ENCODE results near the gene NDUFB10. TPM values are rescaled to one million over a fixed set of nuclear protein-coding genes. Genes with fewer than 3 reads are reported as not detected.
A peak's percentile ranks its signal among the peaks of the same experiment; 100 is the strongest.

Gene NDUFB10
- polyA plus RNA-seq, 1 donor from 2014 or later, result 217 TPM

- Histone ChIP-seq H3K27me3 (ENCODE audit: insufficient read depth, low read depth, low read length) (peaks cover 21% of the 10 kb centered on the region), H3F3A (ENCODE audit: insufficient read depth, low read length, poor library complexity, severe bottlenecking) (no peaks in the 10 kb centered on the region), H3K9me3 (ENCODE audit: low read length) (no peaks in the 10 kb centered on the region), H3K9ac (ENCODE audit: low read length) (no peak overlapping the region), H3K4me3 (ENCODE audit: low read length) (peak overlapping the region; percentile 31), H3K4me2 (ENCODE audit: low read length) (no peak overlapping the region), H3K79me2 (replicated peaks; ENCODE audit: insufficient read depth, low read length) (no peaks in the 10 kb centered on the region), H2AFZ (ENCODE audit: low read depth, low read length) (no peak overlapping the region), H3K27ac (ENCODE audit: low read length) (no peak overlapping the region), H3K9me2 (ENCODE audit: insufficient read depth, low read length) (no peaks in the 10 kb centered on the region), H3K36me3 (ENCODE audit: insufficient read depth, low read length) (no peaks in the 10 kb centered on the region), H4K20me1 (ENCODE audit: insufficient read depth) (no peaks in the 10 kb centered on the region)
- no peak for TF ChIP-seq POLR2AphosphoS5 (IDR thresholded peaks at IDR 0.05)
- TF ChIP-seq, protein P1, sequence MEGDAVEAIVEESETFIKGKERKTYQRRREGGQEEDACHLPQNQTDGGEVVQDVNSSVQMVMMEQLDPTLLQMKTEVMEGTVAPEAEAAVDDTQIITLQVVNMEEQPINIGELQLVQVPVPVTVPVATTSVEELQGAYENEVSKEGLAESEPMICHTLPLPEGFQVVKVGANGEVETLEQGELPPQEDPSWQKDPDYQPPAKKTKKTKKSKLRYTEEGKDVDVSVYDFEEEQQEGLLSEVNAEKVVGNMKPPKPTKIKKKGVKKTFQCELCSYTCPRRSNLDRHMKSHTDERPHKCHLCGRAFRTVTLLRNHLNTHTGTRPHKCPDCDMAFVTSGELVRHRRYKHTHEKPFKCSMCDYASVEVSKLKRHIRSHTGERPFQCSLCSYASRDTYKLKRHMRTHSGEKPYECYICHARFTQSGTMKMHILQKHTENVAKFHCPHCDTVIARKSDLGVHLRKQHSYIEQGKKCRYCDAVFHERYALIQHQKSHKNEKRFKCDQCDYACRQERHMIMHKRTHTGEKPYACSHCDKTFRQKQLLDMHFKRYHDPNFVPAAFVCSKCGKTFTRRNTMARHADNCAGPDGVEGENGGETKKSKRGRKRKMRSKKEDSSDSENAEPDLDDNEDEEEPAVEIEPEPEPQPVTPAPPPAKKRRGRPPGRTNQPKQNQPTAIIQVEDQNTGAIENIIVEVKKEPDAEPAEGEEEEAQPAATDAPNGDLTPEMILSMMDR (IDR thresholded peaks at IDR 0.05; ENCODE audit: poor library complexity, severe bottlenecking), result no peak
- TF ChIP-seq, protein P2, sequence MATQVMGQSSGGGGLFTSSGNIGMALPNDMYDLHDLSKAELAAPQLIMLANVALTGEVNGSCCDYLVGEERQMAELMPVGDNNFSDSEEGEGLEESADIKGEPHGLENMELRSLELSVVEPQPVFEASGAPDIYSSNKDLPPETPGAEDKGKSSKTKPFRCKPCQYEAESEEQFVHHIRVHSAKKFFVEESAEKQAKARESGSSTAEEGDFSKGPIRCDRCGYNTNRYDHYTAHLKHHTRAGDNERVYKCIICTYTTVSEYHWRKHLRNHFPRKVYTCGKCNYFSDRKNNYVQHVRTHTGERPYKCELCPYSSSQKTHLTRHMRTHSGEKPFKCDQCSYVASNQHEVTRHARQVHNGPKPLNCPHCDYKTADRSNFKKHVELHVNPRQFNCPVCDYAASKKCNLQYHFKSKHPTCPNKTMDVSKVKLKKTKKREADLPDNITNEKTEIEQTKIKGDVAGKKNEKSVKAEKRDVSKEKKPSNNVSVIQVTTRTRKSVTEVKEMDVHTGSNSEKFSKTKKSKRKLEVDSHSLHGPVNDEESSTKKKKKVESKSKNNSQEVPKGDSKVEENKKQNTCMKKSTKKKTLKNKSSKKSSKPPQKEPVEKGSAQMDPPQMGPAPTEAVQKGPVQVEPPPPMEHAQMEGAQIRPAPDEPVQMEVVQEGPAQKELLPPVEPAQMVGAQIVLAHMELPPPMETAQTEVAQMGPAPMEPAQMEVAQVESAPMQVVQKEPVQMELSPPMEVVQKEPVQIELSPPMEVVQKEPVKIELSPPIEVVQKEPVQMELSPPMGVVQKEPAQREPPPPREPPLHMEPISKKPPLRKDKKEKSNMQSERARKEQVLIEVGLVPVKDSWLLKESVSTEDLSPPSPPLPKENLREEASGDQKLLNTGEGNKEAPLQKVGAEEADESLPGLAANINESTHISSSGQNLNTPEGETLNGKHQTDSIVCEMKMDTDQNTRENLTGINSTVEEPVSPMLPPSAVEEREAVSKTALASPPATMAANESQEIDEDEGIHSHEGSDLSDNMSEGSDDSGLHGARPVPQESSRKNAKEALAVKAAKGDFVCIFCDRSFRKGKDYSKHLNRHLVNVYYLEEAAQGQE (IDR thresholded peaks at IDR 0.05; ENCODE audit: borderline replicate concordance), result no peak
- no peak for TF ChIP-seq EZH2 (IDR thresholded peaks at IDR 0.05; ENCODE audit: borderline replicate concordance, insufficient read depth, low read length, poor library complexity, severe bottlenecking)
- TF ChIP-seq RAD21 (conservative IDR thresholded peaks at IDR 0.05), result no peak
- TF ChIP-seq MXI1 (conservative IDR thresholded peaks at IDR 0.05; ENCODE audit: poor library complexity, severe bottlenecking), result no peak
- TF ChIP-seq SMC3 (conservative IDR thresholded peaks at IDR 0.05; ENCODE audit: poor library complexity), result no peak
- TF ChIP-seq TAF1 (IDR thresholded peaks at IDR 0.05; ENCODE audit: low read depth), result no peak
- no peak for TF ChIP-seq EP300 (conservative IDR thresholded peaks at IDR 0.05; ENCODE audit: poor library complexity, severe bottlenecking)
These were observed 33.5 kb downstream of the NDUFB10 start for GRCh38 chr16:1992704-1993317.

GRCh38 chr16:1993731-1994131 is 34.4 kb downstream of the NDUFB10 start:
- TF ChIP-seq EP300 (conservative IDR thresholded peaks at IDR 0.05; ENCODE audit: poor library complexity, severe bottlenecking), result no peak
- TF ChIP-seq TAF1 (IDR thresholded peaks at IDR 0.05; ENCODE audit: low read depth), result no peak
- TF ChIP-seq, protein P2 (IDR thresholded peaks at IDR 0.05; ENCODE audit: borderline replicate concordance), result no peak
- TF ChIP-seq EZH2 (IDR thresholded peaks at IDR 0.05; ENCODE audit: borderline replicate concordance, insufficient read depth, low read length, poor library complexity, severe bottlenecking), result no peak
- TF ChIP-seq POLR2AphosphoS5 (IDR thresholded peaks at IDR 0.05), result no peak
- TF ChIP-seq SMC3 (conservative IDR thresholded peaks at IDR 0.05; ENCODE audit: poor library complexity), result no peak
- no peak for TF ChIP-seq MXI1 (conservative IDR thresholded peaks at IDR 0.05; ENCODE audit: poor library complexity, severe bottlenecking)
- TF ChIP-seq RAD21 (conservative IDR thresholded peaks at IDR 0.05), result no peak
- TF ChIP-seq, protein P1 (IDR thresholded peaks at IDR 0.05; ENCODE audit: poor library complexity, severe bottlenecking), result no peak
- no peak overlapping the region for H2AFZ ChIP-seq (ENCODE audit: low read depth, low read length)
- no peak overlapping the region for H3K4me3 ChIP-seq (ENCODE audit: low read length)
- no peaks in the 10 kb centered on the region for H3K9me2 ChIP-seq (ENCODE audit: insufficient read depth, low read length)
- H3K79me2 ChIP-seq (replicated peaks; ENCODE audit: insufficient read depth, low read length), result no peaks in the 10 kb centered on the region
- H3K36me3 ChIP-seq (ENCODE audit: insufficient read depth, low read length), result no peaks in the 10 kb centered on the region
- H3K27ac ChIP-seq (ENCODE audit: low read length), result no peak overlapping the region
- no peak overlapping the region for H3K4me2 ChIP-seq (ENCODE audit: low read length)
- H3K27me3 ChIP-seq (ENCODE audit: insufficient read depth, low read depth, low read length), result peaks cover 21% of the 10 kb centered on the region
- no peak overlapping the region for H3K9ac ChIP-seq (ENCODE audit: low read length)
- H3K9me3 ChIP-seq (ENCODE audit: low read length), result no peaks in the 10 kb centered on the region
- H4K20me1 ChIP-seq (ENCODE audit: insufficient read depth), result no peaks in the 10 kb centered on the region
- H3F3A ChIP-seq (ENCODE audit: insufficient read depth, low read length, poor library complexity, severe bottlenecking), result no peaks in the 10 kb centered on the region
